Measurements from ENCODE around the gene SLMAP.

The SLMAP gene

GRCh38 chr3:57896031-57896430 is 139.9 kb downstream of the SLMAP start:
- peak; percentile 15 for DNase-seq

GRCh38 chr3:57896691-57897090 is 140.6 kb downstream of the SLMAP start:
- peak; percentile 79 for DNase-seq

- DNase-seq: no peak
These were observed 144.7 kb downstream of the SLMAP start for GRCh38 chr3:57900786-57901185.

GRCh38 chr3:57903124-57903890 is 147.2 kb downstream of the SLMAP start:
- DNase-seq: no peak

GRCh38 chr3:57910990-57911389 is 154.9 kb downstream of the SLMAP start:
- DNase-seq: peak; percentile 30

GRCh38 chr3:57911593-57911992 is 155.5 kb downstream of the SLMAP start:
- DNase-seq: no peak

- no peak for DNase-seq
These were observed 161.5 kb downstream of the SLMAP start for GRCh38 chr3:57917601-57918000.

GRCh38 chr3:57918123-57918837 is 162.2 kb downstream of the SLMAP start:
- DNase-seq: no peak

- no peak for DNase-seq
These were observed 163.9 kb downstream of the SLMAP start for GRCh38 chr3:57919987-57920386.

- DNase-seq: peak; percentile 17
These were observed 167.0 kb downstream of the SLMAP start for GRCh38 chr3:57923101-57923500.

GRCh38 chr3:57923752-57924151 is 167.6 kb downstream of the SLMAP start:
- no peak for DNase-seq

- DNase-seq: no peak
These were observed 171.1 kb downstream of the SLMAP start for GRCh38 chr3:57927166-57927565.

GRCh38 chr3:57927916-57928315 is 171.8 kb downstream of the SLMAP start:
- DNase-seq: no peak

GRCh38 chr3:57928511-57928910 is 172.4 kb downstream of the SLMAP start:
- DNase-seq: no peak

GRCh38 chr3:57929988-57930387 is 173.9 kb downstream of the SLMAP start:
- DNase-seq: no peak

- DNase-seq: no peak
These were observed 177.5 kb downstream of the SLMAP start for GRCh38 chr3:57933602-57934001.

- no peak for DNase-seq
These were observed 178.3 kb downstream of the SLMAP start for GRCh38 chr3:57934373-57934772.

GRCh38 chr3:57935539-57935938 is 179.4 kb downstream of the SLMAP start:
- DNase-seq: no peak

GRCh38 chr3:57937092-57937491 is 181.0 kb downstream of the SLMAP start:
- DNase-seq: no peak

GRCh38 chr3:57939775-57940174 is 183.7 kb downstream of the SLMAP start:
- no peak for DNase-seq

- DNase-seq: no peak
These were observed 186.3 kb downstream of the SLMAP start for GRCh38 chr3:57942388-57942787.

GRCh38 chr3:57942872-57943283 is 186.8 kb downstream of the SLMAP start:
- peak; percentile 6 for DNase-seq

GRCh38 chr3:57943525-57944495 is 187.7 kb downstream of the SLMAP start:
- DNase-seq: no peak
